Transverse colon (tissue), 4 donors: ENCODE data around the gene SERINC5.

ENCODE experiments used
- POLR2AphosphoS5 ChIP-seq, 3 donors: sonication (generic); formaldehyde crosslinking; IDR thresholded peaks; one replicate each; pipeline ENCODE4 v1.6.1; 2016; ENCODE audit warnings: antibody characterized with exemption in 3 of 3
- TF ChIP-seq, protein P1 (sequence below), 5 experiments: fragments of 200-600 bp in 3 of 5; fragments of 450-650 bp in 2 of 5; sonication (generic) in 3 of 5; IDR thresholded peaks; 1 replicate in 2 of 5; 2 replicates in 3 of 5; pipeline ENCODE4 v1.5.1; 2016 to 2017; ENCODE audit warnings: antibody characterized with exemption in 5 of 5, inconsistent platforms in 3 of 5, mild to moderate bottlenecking in 2 of 5, moderate library complexity in 1 of 5

DNA sequence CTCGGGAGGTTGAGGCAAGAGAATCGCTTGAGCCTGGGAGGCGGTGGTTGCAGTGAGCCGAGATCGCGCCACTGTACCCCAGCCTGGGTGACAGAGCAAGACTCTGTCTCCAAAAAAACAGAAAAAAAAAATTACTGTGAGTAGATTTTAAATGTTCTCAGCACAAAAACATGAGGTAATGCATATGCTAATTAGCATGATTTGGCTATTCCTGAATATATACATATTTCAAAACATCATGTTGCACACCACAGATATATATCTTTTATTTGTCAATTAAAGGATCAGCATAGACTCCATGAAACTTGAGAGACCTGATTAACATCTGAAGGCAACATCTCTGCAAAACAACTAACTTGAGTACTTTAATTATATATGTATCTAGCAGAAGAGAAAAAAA is 117.4 kb downstream of the SERINC5 start:
- TF ChIP-seq, protein P1, sequence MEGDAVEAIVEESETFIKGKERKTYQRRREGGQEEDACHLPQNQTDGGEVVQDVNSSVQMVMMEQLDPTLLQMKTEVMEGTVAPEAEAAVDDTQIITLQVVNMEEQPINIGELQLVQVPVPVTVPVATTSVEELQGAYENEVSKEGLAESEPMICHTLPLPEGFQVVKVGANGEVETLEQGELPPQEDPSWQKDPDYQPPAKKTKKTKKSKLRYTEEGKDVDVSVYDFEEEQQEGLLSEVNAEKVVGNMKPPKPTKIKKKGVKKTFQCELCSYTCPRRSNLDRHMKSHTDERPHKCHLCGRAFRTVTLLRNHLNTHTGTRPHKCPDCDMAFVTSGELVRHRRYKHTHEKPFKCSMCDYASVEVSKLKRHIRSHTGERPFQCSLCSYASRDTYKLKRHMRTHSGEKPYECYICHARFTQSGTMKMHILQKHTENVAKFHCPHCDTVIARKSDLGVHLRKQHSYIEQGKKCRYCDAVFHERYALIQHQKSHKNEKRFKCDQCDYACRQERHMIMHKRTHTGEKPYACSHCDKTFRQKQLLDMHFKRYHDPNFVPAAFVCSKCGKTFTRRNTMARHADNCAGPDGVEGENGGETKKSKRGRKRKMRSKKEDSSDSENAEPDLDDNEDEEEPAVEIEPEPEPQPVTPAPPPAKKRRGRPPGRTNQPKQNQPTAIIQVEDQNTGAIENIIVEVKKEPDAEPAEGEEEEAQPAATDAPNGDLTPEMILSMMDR (IDR thresholded peaks at IDR 0.05): no peak
- no peak for TF ChIP-seq POLR2AphosphoS5 (IDR thresholded peaks at IDR 0.05)
